AG09319 (cell line): ENCODE measurements around the gene SMAD6.

ENCODE experiments used
- DNase-seq: peaks from one replicate; pipeline ENCODE4 v3.0.0-alpha.2; 2010; ENCODE audit warnings: low read depth; ENCODE audit errors: extremely low read depth
- TF ChIP-seq, protein P1 (sequence below): IDR thresholded peaks from 2 replicates; pipeline ENCODE4 v1.5.1; 2011; ENCODE audit warnings: low read depth, mild to moderate bottlenecking, inconsistent platforms, low read length, moderate library complexity

Gene SMAD6

DNA sequence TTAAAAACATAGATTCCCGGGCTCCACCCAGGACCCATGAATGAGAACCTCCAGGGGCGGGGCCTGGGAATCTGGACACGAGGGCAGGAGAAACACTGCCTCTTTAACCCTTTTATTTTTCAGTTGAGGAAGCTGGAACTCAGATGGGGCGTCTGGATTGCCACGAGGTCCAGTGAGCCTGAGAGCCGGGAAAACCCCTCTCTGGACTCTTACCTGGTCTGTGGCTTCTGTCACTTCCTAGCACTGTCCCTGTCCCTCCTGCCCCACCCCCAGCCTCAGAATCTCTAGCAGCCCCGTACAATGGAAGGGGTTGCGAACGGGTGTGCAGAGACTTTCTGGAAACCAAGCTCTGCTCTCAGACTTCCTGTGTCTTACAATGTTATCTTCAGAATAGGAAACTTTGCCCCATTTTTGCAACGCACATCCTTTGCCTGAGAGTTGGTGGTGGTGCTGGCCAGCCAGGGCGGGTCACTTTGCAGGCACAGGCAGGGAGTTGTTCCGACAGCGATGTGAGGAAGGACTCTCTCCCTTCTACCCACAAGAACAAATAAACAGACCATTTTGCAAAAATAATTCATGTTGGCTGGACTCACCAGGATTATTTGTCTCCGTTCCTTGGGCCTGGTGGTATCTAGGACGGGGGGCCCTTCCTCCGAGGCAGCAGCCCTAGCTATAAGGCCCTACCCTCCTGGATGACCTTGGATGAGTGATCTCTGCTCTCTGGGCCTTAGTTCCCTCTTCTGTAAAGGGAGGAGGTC, 59.1 kb downstream of the SMAD6 start:
- no peak for DNase-seq
- TF ChIP-seq, protein P1, sequence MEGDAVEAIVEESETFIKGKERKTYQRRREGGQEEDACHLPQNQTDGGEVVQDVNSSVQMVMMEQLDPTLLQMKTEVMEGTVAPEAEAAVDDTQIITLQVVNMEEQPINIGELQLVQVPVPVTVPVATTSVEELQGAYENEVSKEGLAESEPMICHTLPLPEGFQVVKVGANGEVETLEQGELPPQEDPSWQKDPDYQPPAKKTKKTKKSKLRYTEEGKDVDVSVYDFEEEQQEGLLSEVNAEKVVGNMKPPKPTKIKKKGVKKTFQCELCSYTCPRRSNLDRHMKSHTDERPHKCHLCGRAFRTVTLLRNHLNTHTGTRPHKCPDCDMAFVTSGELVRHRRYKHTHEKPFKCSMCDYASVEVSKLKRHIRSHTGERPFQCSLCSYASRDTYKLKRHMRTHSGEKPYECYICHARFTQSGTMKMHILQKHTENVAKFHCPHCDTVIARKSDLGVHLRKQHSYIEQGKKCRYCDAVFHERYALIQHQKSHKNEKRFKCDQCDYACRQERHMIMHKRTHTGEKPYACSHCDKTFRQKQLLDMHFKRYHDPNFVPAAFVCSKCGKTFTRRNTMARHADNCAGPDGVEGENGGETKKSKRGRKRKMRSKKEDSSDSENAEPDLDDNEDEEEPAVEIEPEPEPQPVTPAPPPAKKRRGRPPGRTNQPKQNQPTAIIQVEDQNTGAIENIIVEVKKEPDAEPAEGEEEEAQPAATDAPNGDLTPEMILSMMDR: no peak

DNA sequence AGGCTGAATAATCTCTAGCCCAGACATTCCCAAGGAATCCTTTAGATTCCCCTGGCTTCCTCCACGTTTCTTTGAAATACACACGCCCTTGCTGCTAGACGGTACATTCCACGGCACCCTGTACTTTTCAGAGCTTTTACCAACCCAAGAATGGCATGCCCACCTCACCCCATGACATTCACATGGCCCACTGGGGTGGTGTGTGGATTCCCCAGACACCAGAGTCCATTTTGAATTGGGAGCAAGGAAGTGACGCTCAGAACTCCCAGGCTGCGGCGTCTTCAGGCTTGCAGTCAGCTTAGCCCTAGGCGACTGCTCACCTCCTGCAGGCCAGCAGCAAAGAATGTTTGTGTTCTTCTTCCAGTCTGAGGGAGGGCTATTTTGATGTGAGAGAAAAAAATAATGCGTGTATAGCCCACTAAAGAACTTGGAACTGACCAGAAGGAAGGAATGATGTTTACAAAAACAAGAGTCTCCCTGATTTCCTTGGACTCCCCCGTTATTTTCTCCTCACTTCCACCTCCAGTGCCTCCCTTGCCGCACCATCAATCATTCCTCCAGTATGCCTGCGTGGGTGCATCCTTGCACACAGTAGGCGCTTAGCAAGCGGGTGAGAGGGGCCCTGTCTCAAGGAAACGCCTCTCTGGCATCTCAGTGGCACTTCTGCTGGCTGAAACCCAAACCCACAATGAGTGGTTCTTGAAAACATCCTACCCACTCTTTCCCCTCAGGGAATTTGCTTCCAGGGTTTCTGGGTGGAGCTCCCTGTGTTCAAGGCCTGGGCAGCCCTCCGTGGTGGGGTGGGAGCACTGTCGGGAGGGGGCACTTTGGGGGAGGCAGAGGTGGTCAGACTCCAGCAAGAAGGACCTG, 59.9 kb downstream of the SMAD6 start:
- no peak for DNase-seq
- TF ChIP-seq, protein P1: no peak

DNA sequence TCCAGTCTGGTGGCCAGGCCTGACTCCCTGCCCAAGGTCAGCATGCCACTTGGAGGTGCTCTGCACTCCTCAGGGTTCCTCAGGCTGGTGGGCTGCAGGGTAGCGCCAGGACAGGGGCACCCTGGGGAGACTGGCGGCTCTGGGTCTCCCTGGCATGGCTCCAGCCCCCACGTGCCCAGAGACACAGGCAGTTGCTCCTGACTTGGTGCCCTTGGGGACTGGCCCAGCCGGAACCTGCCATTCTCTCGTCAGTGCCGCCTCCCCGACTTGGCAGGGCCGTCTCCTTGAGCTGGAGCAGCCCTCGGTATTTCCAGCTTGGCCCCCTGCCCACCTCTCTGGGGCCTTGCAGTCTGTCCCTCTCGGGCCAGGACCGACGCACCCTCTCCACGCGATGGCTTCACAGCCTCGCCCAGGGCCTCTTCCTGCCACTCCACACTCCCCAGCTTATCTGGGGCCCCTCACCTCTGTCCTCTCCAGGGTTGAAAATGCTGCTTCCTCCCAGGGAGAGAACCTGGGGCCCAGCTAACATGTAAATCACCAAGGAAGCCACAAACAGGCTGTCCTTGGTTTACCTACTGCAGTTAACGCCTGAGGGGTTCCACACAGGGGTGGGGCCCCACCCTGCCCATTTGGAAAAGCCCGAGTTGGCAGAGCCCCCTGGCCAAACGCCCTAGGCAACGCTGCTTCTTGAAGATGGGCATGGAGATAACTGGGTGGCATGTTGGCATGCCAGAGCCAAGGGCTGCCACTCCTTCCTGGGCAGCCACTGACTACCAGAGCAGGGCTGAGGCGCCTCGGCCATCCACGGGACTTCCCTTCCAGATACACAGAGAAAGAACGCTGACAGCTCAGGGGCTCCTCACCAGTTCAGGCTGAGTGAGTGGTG, 61.4 kb downstream of the SMAD6 start:
- DNase-seq: no peak
- TF ChIP-seq, protein P1: no peak

DNA sequence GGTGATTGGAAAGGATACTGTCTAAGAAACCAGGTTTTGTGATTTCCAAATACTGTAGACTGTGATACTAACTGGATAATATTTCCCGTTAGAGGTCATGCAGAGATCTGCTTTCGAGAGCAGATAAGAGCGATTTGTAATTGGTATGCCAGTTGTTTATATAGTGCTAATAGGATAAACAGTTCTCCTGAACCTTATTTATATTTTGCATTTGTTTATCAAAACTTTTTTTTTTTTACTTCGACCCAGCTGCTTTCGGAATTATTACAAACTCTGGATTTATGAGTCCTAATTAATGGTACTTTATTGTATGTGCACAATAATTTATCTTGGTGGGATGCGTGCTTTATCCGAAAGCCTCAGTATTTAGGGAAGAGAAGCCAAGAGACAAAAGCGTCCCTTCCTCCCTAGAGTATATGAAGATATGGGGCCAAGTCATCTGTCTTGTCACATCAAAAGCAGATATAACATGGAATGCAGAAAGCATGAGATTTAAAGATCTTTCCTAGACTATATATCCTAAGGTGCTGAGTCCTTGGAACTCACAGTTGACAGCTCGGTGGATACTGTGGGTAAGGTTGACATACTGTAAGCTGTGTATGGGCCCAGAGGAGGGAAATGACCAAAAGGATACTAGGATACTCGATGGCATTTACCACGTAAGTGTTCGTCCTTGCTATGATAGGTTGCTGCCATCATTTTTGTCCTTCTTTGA, 62.2 kb downstream of the SMAD6 start:
- TF ChIP-seq, protein P1: no peak
- DNase-seq: no peak

DNA sequence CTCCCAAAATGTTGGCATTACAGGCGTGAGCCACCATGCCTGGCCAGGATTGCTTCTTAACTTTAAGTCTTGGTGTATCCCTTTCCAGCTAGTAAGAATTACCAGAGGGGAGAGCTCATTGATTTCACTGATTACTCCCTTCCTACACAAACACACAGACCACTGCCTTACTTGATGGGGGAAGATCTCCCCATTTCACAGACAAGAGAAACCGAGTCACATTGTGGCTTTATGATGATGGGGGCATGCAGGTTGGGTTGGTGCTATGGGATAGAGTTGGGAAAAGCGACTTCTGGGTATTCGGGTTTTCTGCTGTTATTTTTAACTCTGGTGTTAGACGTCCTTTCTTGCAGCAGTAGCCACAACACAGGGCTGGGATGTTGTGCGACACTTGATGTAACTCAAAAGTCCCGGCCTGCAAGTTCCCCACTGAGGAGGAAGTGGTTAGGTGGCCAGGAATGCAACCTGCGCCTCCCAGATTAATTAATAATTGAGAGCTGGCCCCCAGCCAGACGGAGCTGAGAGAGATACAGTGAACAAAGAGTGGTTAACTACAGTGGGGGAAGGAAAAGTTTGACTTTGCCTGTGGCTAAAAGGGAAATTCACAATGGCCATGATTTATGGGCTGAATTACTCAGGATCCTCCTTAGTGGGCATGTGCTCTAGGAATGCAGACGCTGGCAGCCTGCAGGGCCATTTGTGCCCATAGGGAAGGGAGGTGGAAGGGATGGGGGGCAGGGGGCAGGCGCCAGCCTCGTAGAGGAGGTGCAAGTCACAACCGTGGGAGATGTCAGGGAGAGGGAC, 63.6 kb downstream of the SMAD6 start:
- no peak for DNase-seq
- TF ChIP-seq, protein P1: no peak
